Myocyte (in vitro differentiated cells): ENCODE measurements around the gene TMEM59L. TPM values are rescaled to one million over a fixed set of nuclear protein-coding genes. Genes with fewer than 3 reads are reported as not detected.

Experiments used
- DNase-seq: peaks from one replicate; pipeline ENCODE4 v3.0.0-alpha.2; 2012; ENCODE audit warnings: low read depth
- total RNA-seq: library from RNA; depleted of rRNA; stranded (reverse); fragments of >200 nt; gene quantifications from 2 replicates; pipeline ENCODE4 v1.2.3, GENCODE V29; 2014

TMEM59L gene
- total RNA-seq, 1 donor from 2014 or later = 0.64 TPM

GRCh38 chr19:18636969-18637629 is 24.4 kb downstream of the TMEM59L start, which contains the start of gene KLHL26:
TSS of gene KLHL26 (plus strand) at chr19:18637028. CDS start at chr19:18637055, 27 bp downstream.
- no peak for DNase-seq

GRCh38 chr19:18637673-18638630 is 25.3 kb downstream of the TMEM59L start:
- DNase-seq = no peak

GRCh38 chr19:18639706-18640243 is 27.1 kb downstream of the TMEM59L start:
- no peak for DNase-seq

GRCh38 chr19:18644196-18645034 is 31.7 kb downstream of the TMEM59L start:
- DNase-seq = no peak

GRCh38 chr19:18645035-18645511 is 32.4 kb downstream of the TMEM59L start:
- no peak for DNase-seq

- DNase-seq = no peak
Measured at GRCh38 chr19:18646535-18647370, 34.1 kb downstream of the TMEM59L start.

GRCh38 chr19:18647371-18647767 is 34.7 kb downstream of the TMEM59L start:
- no peak for DNase-seq

GRCh38 chr19:18647807-18648206 is 35.1 kb downstream of the TMEM59L start:
- DNase-seq = no peak

GRCh38 chr19:18648973-18649315 is 36.3 kb downstream of the TMEM59L start:
- DNase-seq = no peak

GRCh38 chr19:18649371-18650020 is 36.8 kb downstream of the TMEM59L start:
- peak; percentile 88 for DNase-seq

- DNase-seq = peak; percentile 35
Measured at GRCh38 chr19:18650021-18650390, 37.3 kb downstream of the TMEM59L start.

GRCh38 chr19:18650468-18651041 is 37.9 kb downstream of the TMEM59L start:
- DNase-seq = peak; percentile 70

- no peak for DNase-seq
Measured at GRCh38 chr19:18651300-18651699, 38.6 kb downstream of the TMEM59L start.

GRCh38 chr19:18651733-18652132 is 39.1 kb downstream of the TMEM59L start:
- no peak for DNase-seq

- no peak for DNase-seq
Measured at GRCh38 chr19:18653853-18654252, 41.2 kb downstream of the TMEM59L start.

- DNase-seq = no peak
Measured at GRCh38 chr19:18654469-18654868, 41.8 kb downstream of the TMEM59L start.

GRCh38 chr19:18655173-18655844 is 42.6 kb downstream of the TMEM59L start:
- DNase-seq = no peak

GRCh38 chr19:18656337-18657086 is 43.8 kb downstream of the TMEM59L start:
- no peak for DNase-seq
